Effector memory CD8-positive, alpha-beta T cell (primary cell): ENCODE measurements around the gene PLEKHA5.

ENCODE experiments used
- ATAC-seq: fragments of 150-1000 bp; cut with Tn5 transposase; replicated peaks from 2 replicates; pipeline ENCODE4 v1.10.0; 2021; ENCODE audit warnings: mild to moderate bottlenecking, moderate library complexity
- DNase-seq, 3 experiments: peaks; one replicate each; pipeline ENCODE4 v3.0.0; 2021
- H3K27ac Mint-ChIP-seq, 2 donors: one replicate each; pipeline ENCODE4 v1.8.0; 2022; ENCODE audit warnings: mild to moderate bottlenecking in 2 of 2, mixed read lengths in 2 of 2, moderate library complexity in 2 of 2
- H3K27me3 Mint-ChIP-seq, 2 donors: one replicate each; pipeline ENCODE4 v1.8.0; 2022; ENCODE audit warnings: mixed read lengths in 2 of 2
- H3K36me3 Mint-ChIP-seq: one replicate; pipeline ENCODE4 v1.8.0; 2022; ENCODE audit warnings: mild to moderate bottlenecking, moderate library complexity, mixed read lengths; ENCODE audit not compliant: insufficient read depth
- H3K4me1 Mint-ChIP-seq, 2 donors: one replicate each; pipeline ENCODE4 v1.8.0; 2022; ENCODE audit warnings: low read depth in 2 of 2, mixed read lengths in 2 of 2
- H3K4me3 Mint-ChIP-seq, 2 donors: one replicate each; pipeline ENCODE4 v1.8.0; 2022; ENCODE audit warnings: mild to moderate bottlenecking in 2 of 2, mixed read lengths in 2 of 2, moderate library complexity in 2 of 2
- H3K9me3 Mint-ChIP-seq, 2 donors: one replicate each; pipeline ENCODE4 v1.8.0; 2022; ENCODE audit warnings: mixed read lengths in 2 of 2

PLEKHA5 gene

GRCh38 chr12:19140381-19141236, 11.1 kb downstream of the PLEKHA5 start:
- no peak overlapping the region for H3K4me3 Mint-ChIP-seq
- peaks cover 9 to 16% of the 10 kb centered on the region in 2 donors for H3K4me1 Mint-ChIP-seq
- ATAC-seq (no peak), DNase-seq (no peak)
- H3K9me3 Mint-ChIP-seq = no peaks in the 10 kb centered on the region
- H3K27me3 Mint-ChIP-seq = no peaks in the 10 kb centered on the region
- no peak overlapping the region for H3K27ac Mint-ChIP-seq
- H3K36me3 Mint-ChIP-seq = no peaks in the 10 kb centered on the region

- H3K4me1 Mint-ChIP-seq = peaks cover 9 to 16% of the 10 kb centered on the region in 2 donors
- no peaks in the 10 kb centered on the region for H3K36me3 Mint-ChIP-seq
Measured at GRCh38 chr12:19142499-19142898, 13.0 kb downstream of the PLEKHA5 start.

GRCh38 chr12:19144287-19144686, 14.8 kb downstream of the PLEKHA5 start:
- Mint-ChIP-seq H3K27me3 (no peaks in the 10 kb centered on the region), H3K4me3 (no peak overlapping the region), H3K36me3 (no peaks in the 10 kb centered on the region), H3K4me1 (peaks cover 4 to 11% of the 10 kb centered on the region in 2 donors), H3K27ac (no peak overlapping the region), H3K9me3 (no peaks in the 10 kb centered on the region)
- ATAC-seq = no peak
- DNase-seq = no peak

More at GRCh38 chr12:19142499-19142898, 13.0 kb downstream of the PLEKHA5 start:
- Mint-ChIP-seq H3K4me3 (no peak overlapping the region), H3K9me3 (no peaks in the 10 kb centered on the region), H3K27me3 (no peaks in the 10 kb centered on the region), H3K27ac (no peak overlapping the region)
- ATAC-seq = no peak
- no peak for DNase-seq

- peaks cover 0 to 4% of the 10 kb centered on the region in 2 donors for H3K4me1 Mint-ChIP-seq
Measured at GRCh38 chr12:19144985-19145384, 15.5 kb downstream of the PLEKHA5 start.

GRCh38 chr12:19148860-19149259, 19.3 kb downstream of the PLEKHA5 start:
- Mint-ChIP-seq H3K27me3 (no peaks in the 10 kb centered on the region), H3K27ac (no peak overlapping the region), H3K4me3 (no peak overlapping the region), H3K9me3 (no peaks in the 10 kb centered on the region), H3K36me3 (no peaks in the 10 kb centered on the region), H3K4me1 (peaks cover 4 to 5% of the 10 kb centered on the region in 2 donors)
- no peak for DNase-seq
- ATAC-seq = no peak

More at GRCh38 chr12:19144985-19145384, 15.5 kb downstream of the PLEKHA5 start:
- DNase-seq (no peak), ATAC-seq (no peak)
- Mint-ChIP-seq H3K27me3 (no peaks in the 10 kb centered on the region), H3K27ac (no peak overlapping the region), H3K9me3 (no peaks in the 10 kb centered on the region), H3K36me3 (no peaks in the 10 kb centered on the region), H3K4me3 (no peak overlapping the region)

GRCh38 chr12:19150273-19150900, 20.9 kb downstream of the PLEKHA5 start:
- no peak for DNase-seq
- Mint-ChIP-seq H3K9me3 (no peaks in the 10 kb centered on the region), H3K4me1 (peaks cover 4 to 5% of the 10 kb centered on the region in 2 donors), H3K27ac (no peak overlapping the region), H3K36me3 (no peaks in the 10 kb centered on the region), H3K4me3 (no peak overlapping the region), H3K27me3 (no peaks in the 10 kb centered on the region)
- no peak for ATAC-seq

- H3K36me3 Mint-ChIP-seq = no peaks in the 10 kb centered on the region
- peaks cover 4 to 5% of the 10 kb centered on the region in 2 donors for H3K4me1 Mint-ChIP-seq
- H3K27me3 Mint-ChIP-seq = no peaks in the 10 kb centered on the region
- no peaks in the 10 kb centered on the region for H3K9me3 Mint-ChIP-seq
- ATAC-seq = no peak
- no peak for DNase-seq
- H3K27ac Mint-ChIP-seq = no peak overlapping the region
- no peak overlapping the region for H3K4me3 Mint-ChIP-seq
Measured at GRCh38 chr12:19151298-19151697, 21.8 kb downstream of the PLEKHA5 start.

GRCh38 chr12:19153396-19153795, 23.9 kb downstream of the PLEKHA5 start:
- Mint-ChIP-seq H3K4me3 (no peak overlapping the region), H3K36me3 (no peaks in the 10 kb centered on the region), H3K4me1 (peaks cover 4 to 5% of the 10 kb centered on the region in 2 donors), H3K27me3 (no peaks in the 10 kb centered on the region), H3K27ac (no peak overlapping the region), H3K9me3 (no peaks in the 10 kb centered on the region)
- no peak for ATAC-seq
- DNase-seq = no peak

- ATAC-seq (no peak), DNase-seq (no peak)
- Mint-ChIP-seq H3K9me3 (no peaks in the 10 kb centered on the region), H3K36me3 (no peaks in the 10 kb centered on the region), H3K27ac (peak overlapping the region in 1 of 2 donors; percentile 8), H3K4me3 (no peak overlapping the region), H3K4me1 (peaks cover 4 to 5% of the 10 kb centered on the region in 2 donors), H3K27me3 (no peaks in the 10 kb centered on the region)
Measured at GRCh38 chr12:19154686-19155085, 25.2 kb downstream of the PLEKHA5 start.

GRCh38 chr12:19155981-19156734, 26.6 kb downstream of the PLEKHA5 start:
- ATAC-seq (no peak), DNase-seq (no peak)
- H3K36me3 Mint-ChIP-seq = no peaks in the 10 kb centered on the region
- no peaks in the 10 kb centered on the region for H3K9me3 Mint-ChIP-seq
- H3K4me1 Mint-ChIP-seq = peaks cover 0 to 4% of the 10 kb centered on the region in 2 donors
- no peaks in the 10 kb centered on the region for H3K27me3 Mint-ChIP-seq
- no peak overlapping the region for H3K27ac Mint-ChIP-seq
- H3K4me3 Mint-ChIP-seq = no peak overlapping the region

GRCh38 chr12:19158923-19159322, 29.4 kb downstream of the PLEKHA5 start:
- Mint-ChIP-seq H3K27ac (no peak overlapping the region), H3K27me3 (no peaks in the 10 kb centered on the region), H3K4me1 (peaks cover 0 to 5% of the 10 kb centered on the region in 2 donors), H3K9me3 (peaks cover 0 to 6% of the 10 kb centered on the region in 2 donors), H3K36me3 (no peaks in the 10 kb centered on the region), H3K4me3 (no peak overlapping the region)
- ATAC-seq = no peak
- DNase-seq = no peak

GRCh38 chr12:19161216-19161615, 31.7 kb downstream of the PLEKHA5 start:
- H3K4me3 Mint-ChIP-seq = no peak overlapping the region
- ATAC-seq (no peak), DNase-seq (no peak)
- no peak overlapping the region for H3K27ac Mint-ChIP-seq
- H3K9me3 Mint-ChIP-seq = peaks cover 0 to 6% of the 10 kb centered on the region in 2 donors
- peaks cover 7 to 12% of the 10 kb centered on the region in 2 donors for H3K4me1 Mint-ChIP-seq
- H3K27me3 Mint-ChIP-seq = no peaks in the 10 kb centered on the region
- H3K36me3 Mint-ChIP-seq = no peaks in the 10 kb centered on the region

- ATAC-seq (no peak), DNase-seq (no peak)
- no peak overlapping the region for H3K4me3 Mint-ChIP-seq
- peaks cover 0 to 6% of the 10 kb centered on the region in 2 donors for H3K9me3 Mint-ChIP-seq
- H3K36me3 Mint-ChIP-seq = no peaks in the 10 kb centered on the region
- no peaks in the 10 kb centered on the region for H3K27me3 Mint-ChIP-seq
- H3K4me1 Mint-ChIP-seq = peaks cover 10 to 21% of the 10 kb centered on the region in 2 donors
- H3K27ac Mint-ChIP-seq = no peak overlapping the region
Measured at GRCh38 chr12:19165451-19165850, 35.9 kb downstream of the PLEKHA5 start.
